Measurements from ENCODE around the gene TUG1.

The TUG1 gene

DNA sequence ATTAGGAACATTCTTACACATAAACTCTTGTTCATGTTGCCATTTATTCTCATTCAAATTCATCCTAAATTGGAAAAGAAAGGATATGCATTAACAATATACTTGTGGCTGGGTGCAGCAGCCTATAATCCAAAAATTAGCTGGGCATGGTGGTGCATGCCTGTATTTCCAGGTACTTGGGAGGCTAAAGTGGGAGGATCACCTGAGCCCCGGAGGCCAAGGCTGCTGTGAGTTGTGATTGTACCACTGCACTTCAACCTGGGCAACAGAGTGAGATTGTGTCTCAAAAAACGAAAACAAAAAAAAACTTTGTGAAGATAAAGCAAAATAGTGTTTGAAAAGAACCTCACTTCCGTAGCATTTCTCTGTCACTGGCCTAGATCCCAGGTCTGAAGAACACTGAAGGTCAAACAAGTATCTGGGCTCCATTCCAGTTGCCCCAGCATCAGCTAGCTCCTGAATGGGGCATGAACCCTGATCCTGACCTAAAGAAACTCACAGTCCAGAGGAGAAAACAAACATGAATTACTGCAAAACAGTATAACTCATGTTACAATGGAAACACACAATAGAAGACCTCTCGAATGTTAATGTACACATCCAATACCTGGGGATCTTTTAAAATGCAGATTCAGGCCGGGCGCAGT is 32.2 kb downstream of the TUG1 start:
- DNase-seq (ENCODE audit: low read depth), result no peak

DNA sequence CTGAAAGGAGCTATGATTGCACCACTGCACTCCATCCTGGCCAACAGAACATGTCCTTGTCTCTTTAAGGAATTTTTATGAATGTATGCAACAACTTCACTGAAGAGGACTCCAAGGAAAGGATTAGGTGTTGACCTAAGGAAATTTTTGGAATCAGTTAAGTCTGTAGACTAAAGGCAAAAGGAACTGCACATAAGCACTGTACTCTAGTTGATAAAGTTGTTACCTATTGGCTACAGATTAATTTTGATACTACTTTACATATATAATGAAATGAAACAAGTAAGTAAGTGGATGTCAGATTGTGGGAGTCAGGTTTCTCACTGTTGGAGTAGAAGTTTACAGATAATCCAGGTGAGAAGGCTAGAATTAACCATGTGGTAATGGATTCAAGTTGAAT is 36.5 kb downstream of the TUG1 start:
- DNase-seq (ENCODE audit: low read depth), result no peak

DNA sequence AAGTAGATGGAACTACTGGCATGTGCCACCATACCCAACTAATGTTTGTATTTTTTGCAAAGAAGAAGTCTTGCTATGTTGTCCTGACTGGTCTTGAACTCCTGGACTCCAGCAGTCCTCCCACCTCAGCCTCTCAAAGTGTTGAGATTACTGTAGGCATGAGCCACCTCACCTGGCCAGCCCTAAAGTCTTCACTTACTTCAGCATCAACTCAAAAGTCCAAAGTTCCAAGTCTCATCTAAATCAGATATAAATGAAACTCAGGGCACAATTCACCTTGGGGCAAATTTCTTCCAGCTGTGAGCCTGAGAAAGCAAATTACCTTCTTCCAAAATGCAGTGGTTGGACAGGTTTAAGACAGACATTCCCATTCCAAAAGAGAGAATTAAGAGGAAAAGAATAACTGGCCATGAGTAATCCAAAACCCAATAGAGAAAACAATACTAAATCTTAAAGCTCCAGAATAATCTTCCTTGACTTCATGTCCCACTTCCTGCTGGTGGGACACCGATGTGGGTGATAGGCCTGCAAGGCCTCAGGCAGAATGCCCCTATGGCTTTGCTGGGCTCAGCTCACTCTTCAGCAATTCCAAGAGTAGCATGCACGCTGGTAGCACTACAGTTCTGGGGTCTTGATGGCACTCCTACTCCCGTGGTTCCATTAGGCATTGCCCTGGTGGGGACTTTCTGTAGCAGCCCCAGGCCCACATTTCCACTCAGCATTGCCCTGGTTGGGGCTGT is 50.3 kb downstream of the TUG1 start:
- DNase-seq (ENCODE audit: low read depth), result no peak

DNA sequence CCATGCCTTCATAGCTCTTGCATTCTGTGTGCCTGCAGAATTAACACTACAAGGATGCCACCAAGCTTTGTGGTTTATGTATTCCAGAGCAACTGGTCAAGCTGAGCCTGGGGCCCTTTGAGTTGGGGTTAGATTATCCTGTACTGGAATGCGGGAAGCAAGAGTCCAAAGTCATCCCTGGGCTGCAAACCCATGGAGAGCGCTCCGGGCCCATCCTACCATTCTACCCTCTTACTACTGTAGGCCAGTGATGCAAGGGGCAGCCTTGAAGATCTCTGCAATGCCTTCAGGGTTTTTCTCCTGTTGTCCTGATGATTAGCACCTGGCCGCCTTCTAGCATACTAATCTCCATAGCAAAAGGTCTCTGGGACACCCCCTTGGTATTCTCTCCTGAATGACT is 51.3 kb downstream of the TUG1 start:
- no peak for DNase-seq (ENCODE audit: low read depth)

DNA sequence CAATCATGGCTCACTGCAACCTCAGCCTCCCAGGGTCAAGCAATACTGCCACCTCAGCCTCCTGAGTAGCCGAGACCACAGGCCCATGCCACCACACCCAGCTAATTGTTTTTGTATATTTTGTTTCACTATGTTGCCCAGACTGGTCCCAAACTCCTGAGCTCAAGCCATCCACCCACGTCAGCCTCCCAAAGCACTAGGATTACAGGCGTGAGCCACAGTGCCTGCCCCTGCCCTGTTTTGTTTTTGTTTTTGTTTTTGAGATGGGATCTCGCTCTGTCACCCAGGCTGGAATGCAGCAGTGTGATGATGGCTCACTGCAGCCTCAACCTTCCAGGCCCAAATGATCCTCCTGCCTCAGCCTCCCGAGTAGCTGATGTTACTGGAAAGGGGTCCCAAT is 53.5 kb downstream of the TUG1 start:
- no peak for DNase-seq (ENCODE audit: low read depth)
